Measurements from ENCODE around the gene HDAC4. TPM values are rescaled to one million over a fixed set of nuclear protein-coding genes. Genes with fewer than 3 reads are reported as not detected.
A peak's percentile ranks its signal among the peaks of the same experiment; 100 is the strongest.

Gene HDAC4
- total and polyA plus RNA-seq, 2 of the 8 experiments (the other 6 are each of a cell fraction or from before 2014, with no cell fraction given) = 15.4 to 31.5 TPM

DNA sequence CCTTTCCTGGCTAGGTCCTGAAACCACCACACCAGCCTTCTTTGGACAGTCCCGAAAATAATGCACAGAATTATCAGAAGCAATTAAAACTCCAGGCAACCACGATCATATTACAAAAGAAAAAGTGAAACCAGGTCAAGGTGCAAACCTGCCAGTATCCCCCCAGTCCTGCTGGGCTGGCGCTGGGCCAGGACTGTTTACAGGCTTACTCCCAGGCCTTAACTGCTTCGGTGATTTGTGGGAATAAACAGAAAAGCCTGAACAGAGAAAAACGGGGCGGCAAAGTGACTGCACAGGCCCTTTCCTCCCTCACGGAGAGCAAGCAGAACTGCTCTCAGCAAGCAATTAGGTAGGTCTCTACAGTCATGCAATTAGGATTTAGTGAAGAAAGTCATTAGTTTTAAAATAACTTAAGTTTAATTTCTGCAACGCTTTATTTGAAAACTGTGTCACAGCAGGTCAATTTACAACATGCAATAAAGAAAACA is 1.3 kb downstream of the HDAC4 start:
- H3K27ac ChIP-seq (ENCODE audit: low read depth, low read length) = no peak overlapping the region

More for the DNA sequence above, 1.3 kb downstream of the HDAC4 start:
- Histone ChIP-seq H3K14ac (ENCODE audit: insufficient read length) (no peak overlapping the region), H2BK120ac (replicated peaks; ENCODE audit: low read depth, low read length) (no peak overlapping the region), H3K23ac (ENCODE audit: insufficient read length) (no peak overlapping the region), H3K18ac (ENCODE audit: extremely low read depth, low read length) (no peak overlapping the region), H2BK20ac (ENCODE audit: low read length) (no peak overlapping the region), H3K9ac (replicated peaks in 1 of 4; ENCODE audit: extremely low read depth in 1 of 4, low read depth in 3 of 4, low read length in 3 of 4) (no peak overlapping the region; a peak in 1 of 7 replicates), H3K27me3 (replicated peaks in 1 of 4; ENCODE audit: control insufficient read depth in 3 of 4, extremely low read depth in 1 of 4, insufficient read depth in 3 of 4, low read length in 3 of 4) (no peaks in the 10 kb centered on the region), H3K9me3 (ENCODE audit: insufficient read depth in 2 of 2, low read depth in 1 of 2, low read length in 1 of 2) (no peaks in the 10 kb centered on the region), H4K8ac (ENCODE audit: extremely low read depth, insufficient read depth, low read length) (no peak overlapping the region), H3K56ac (replicated peaks; ENCODE audit: insufficient read length, low read depth, low read length) (no peak overlapping the region), H3K79me1 (ENCODE audit: low read depth, low read length) (peaks cover 17% of the 10 kb centered on the region), H3K4me1 (replicated peaks in 1 of 4; ENCODE audit: control insufficient read depth in 3 of 4, insufficient read depth in 4 of 4, low read length in 3 of 4) (peaks cover 0 to 3% (median 0%) of the 10 kb centered on the region in 4 experiments; a peak in 4 of 7 replicates), H3K4me3 (ENCODE audit: extremely low read depth in 1 of 4, insufficient read depth in 2 of 4, low read depth in 3 of 4, low read length in 4 of 4) (peak overlapping the region; percentile 43 to 80 (median 60)), H2BK12ac (ENCODE audit: low read depth, low read length) (no peak overlapping the region), H3K23me2 (ENCODE audit: low read depth, low read length) (peaks cover 9% of the 10 kb centered on the region; the same call in 1 of the 2 replicates), H4K5ac (ENCODE audit: insufficient read length, low read depth, low read length) (no peak overlapping the region), H2BK5ac (ENCODE audit: low read depth, low read length) (no peak overlapping the region), H3K36me3 (ENCODE audit: control insufficient read depth in 2 of 4, insufficient read depth in 4 of 4, low read length in 3 of 4) (no peaks in the 10 kb centered on the region), H2BK15ac (ENCODE audit: low read length) (no peak overlapping the region), H4K91ac (replicated peaks; ENCODE audit: insufficient read length, low read length) (no peak overlapping the region), H2AFZ (ENCODE audit: low read length) (no peak overlapping the region), H3K79me2 (ENCODE audit: control insufficient read depth in 1 of 2, insufficient read depth in 2 of 2, low read length in 2 of 2) (peaks cover 8 to 55% of the 10 kb centered on the region in 2 experiments; a peak in 3 of 4 replicates), H4K20me1 (replicated peaks in 1 of 2; ENCODE audit: control insufficient read depth in 1 of 2, insufficient read depth in 2 of 2, low read length in 2 of 2) (peaks cover 16 to 24% of the 10 kb centered on the region in 2 experiments), H2AK5ac (ENCODE audit: low read depth, low read length) (no peak overlapping the region), H3K4ac (replicated peaks; ENCODE audit: insufficient read length, low read depth, low read length) (no peak overlapping the region), H3K4me2 (ENCODE audit: insufficient read depth in 1 of 2, low read depth in 2 of 2, low read length in 2 of 2) (peak overlapping the region; percentile 62 to 72)
- 0 out of 2 replicates have a peak, but pooled peaks have one; percentile 29 for TF ChIP-seq TAF1 (IDR thresholded peaks at IDR 0.05; ENCODE audit: low read depth, low read length)
- no peak for TF ChIP-seq KDM5A (IDR thresholded peaks at IDR 0.05; ENCODE audit: low read length)
- no peak for TF ChIP-seq SIN3A (conservative IDR thresholded peaks at IDR 0.05 in 1 of 2, IDR thresholded peaks at IDR 0.05 in 1 of 2; ENCODE audit: low read depth in 1 of 2, low read length in 2 of 2)
- no peak for TF ChIP-seq GTF2F1 (IDR thresholded peaks at IDR 0.05; ENCODE audit: borderline replicate concordance, low read depth, low read length)
- TF ChIP-seq POLR2A (IDR thresholded peaks at IDR 0.05; ENCODE audit: control extremely low read depth in 1 of 2, low read depth in 2 of 2, low read length in 2 of 2) = 0 out of 3 replicates have a peak, but pooled peaks of 1 of the 2 experiments have one; percentile 6
- TF ChIP-seq FOSL1 (IDR thresholded peaks at IDR 0.05; ENCODE audit: insufficient read depth, low read depth, low read length) = no peak
- TF ChIP-seq USF2 (IDR thresholded peaks at IDR 0.05; ENCODE audit: low read length) = no peak
- no peak for TF ChIP-seq ZNF274 (IDR thresholded peaks at IDR 0.05; ENCODE audit: borderline replicate concordance, extremely low read depth, low read length)
- no peak for TF ChIP-seq RFX5 (IDR thresholded peaks at IDR 0.05; ENCODE audit: borderline replicate concordance, low read depth, low read length)
- TF ChIP-seq TAF7 (optimal IDR thresholded peaks at IDR 0.05; ENCODE audit: borderline replicate concordance, low read depth, low read length) = no peak
- WGBS, 2 experiments (ENCODE audit: extremely low coverage in 1 of 2, insufficient coverage in 1 of 2, insufficient read length in 1 of 2, insufficient replicate concordance in 2 of 2, low coverage in 1 of 2, low lambda C conversion rate in 2 of 2, missing lambda C conversion rate in 1 of 2) = 25% methylated on average over 8 of the region's 8 CpGs; no CpG with 5 or more reads in 1 of the 2 experiments
- ChIA-PET CTCF (ENCODE audit: partially characterized antibody) (interaction anchor here (0.7 to 1.3 kb wide), 5 partner anchors 12 to 594 kb away, joined by 3 read pairs; no protein-coding TSS in a partner anchor), POLR2A (ENCODE audit: partially characterized antibody) (interaction anchor here (1.0 to 1.8 kb wide), 2 partner anchors 10 to 21 kb away, joined by 3 to 9 read pairs; no protein-coding TSS in a partner anchor)
- FAIRE-seq = no peak
- DNase-seq (ENCODE audit: low read depth in 1 of 2, low spot score in 2 of 2) = no peak

Measured in H1 (cell line).